IMR-90 (cell line): ENCODE data around the gene PAWR.

Source experiments
- CHD1 ChIP-seq: IDR thresholded peaks from 2 replicates; pipeline ENCODE4 v1.6.1; 2012; ENCODE audit warnings: low read depth, low read length, improper control_type of control experiment
- CTCF ChIP-seq: conservative IDR thresholded peaks from 2 replicates; pipeline ENCODE4 v1.5.1; 2012; ENCODE audit warnings: mild to moderate bottlenecking, low read depth, low read length, improper control_type of control experiment
- MAZ ChIP-seq: IDR thresholded peaks from 2 replicates; pipeline ENCODE4 v1.6.1; 2012; ENCODE audit warnings: low read depth, mild to moderate bottlenecking, low read length, improper control_type of control experiment, moderate library complexity, borderline replicate concordance
- POLR2A ChIP-seq: IDR thresholded peaks from 2 replicates; pipeline ENCODE4 v1.6.1; 2012; ENCODE audit warnings: mild to moderate bottlenecking, low read depth, low read length
- RCOR1 ChIP-seq: IDR thresholded peaks from 2 replicates; pipeline ENCODE4 v1.6.1; 2012; ENCODE audit warnings: mild to moderate bottlenecking, low read length, improper control_type of control experiment; ENCODE audit not compliant: insufficient replicate concordance
- SMC3 ChIP-seq: fragments of 150-350 bp; IDR thresholded peaks from 2 replicates; pipeline ENCODE4 v1.6.1; 2016; ENCODE audit warnings: low read depth, mild to moderate bottlenecking, antibody characterized with exemption, low read length, moderate library complexity
- TF ChIP-seq, protein P1 (sequence below): fragments of 150-350 bp; IDR thresholded peaks from 2 replicates; pipeline ENCODE4 v1.6.1; 2017; ENCODE audit warnings: mild to moderate bottlenecking, antibody characterized with exemption, low read length, low read depth

GRCh38 chr12:79687711-79688260 lies 3.0 kb downstream of the PAWR start:
- TF ChIP-seq CTCF (no peak), CHD1 (no peak), POLR2A (no peak), SMC3 (no peak), MAZ (no peak), RCOR1 (no peak)
- TF ChIP-seq, protein P1, sequence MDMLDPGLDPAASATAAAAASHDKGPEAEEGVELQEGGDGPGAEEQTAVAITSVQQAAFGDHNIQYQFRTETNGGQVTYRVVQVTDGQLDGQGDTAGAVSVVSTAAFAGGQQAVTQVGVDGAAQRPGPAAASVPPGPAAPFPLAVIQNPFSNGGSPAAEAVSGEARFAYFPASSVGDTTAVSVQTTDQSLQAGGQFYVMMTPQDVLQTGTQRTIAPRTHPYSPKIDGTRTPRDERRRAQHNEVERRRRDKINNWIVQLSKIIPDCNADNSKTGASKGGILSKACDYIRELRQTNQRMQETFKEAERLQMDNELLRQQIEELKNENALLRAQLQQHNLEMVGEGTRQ = no peak
